SK-N-SH treated with all-trans-retinoic acid at 6 μM for 48 hours (cell line): ENCODE data around the gene MIEF2.

Experiments used
- CREB5 ChIP-seq: fragments of 250-450 bp; sonication (Bioruptor Pico); IDR thresholded peaks from 2 replicates; pipeline ENCODE4 v1.5.1; 2020; ENCODE audit warnings: low read depth, mild to moderate bottlenecking, moderate library complexity
- CSDC2 ChIP-seq: fragments of 250-450 bp; sonication (Bioruptor Pico); IDR thresholded peaks from 2 replicates; pipeline ENCODE4 v1.5.0; 2020; ENCODE audit warnings: mild to moderate bottlenecking, moderate library complexity
- PATZ1 ChIP-seq: fragments of 250-450 bp; sonication (Bioruptor Pico); IDR thresholded peaks from 2 replicates; pipeline ENCODE4 v1.8.0; 2020; ENCODE audit warnings: mild to moderate bottlenecking, moderate library complexity, borderline replicate concordance
- RARB ChIP-seq: fragments of 250-450 bp; sonication (Bioruptor Pico); IDR thresholded peaks from 2 replicates; pipeline ENCODE4 v1.8.0; 2021; ENCODE audit warnings: mild to moderate bottlenecking, moderate library complexity
- TOX ChIP-seq: fragments of 250-450 bp; sonication (Bioruptor Pico); IDR thresholded peaks from 2 replicates; pipeline ENCODE4 v1.8.0; 2021; ENCODE audit warnings: mild to moderate bottlenecking, moderate library complexity, borderline replicate concordance

DNA sequence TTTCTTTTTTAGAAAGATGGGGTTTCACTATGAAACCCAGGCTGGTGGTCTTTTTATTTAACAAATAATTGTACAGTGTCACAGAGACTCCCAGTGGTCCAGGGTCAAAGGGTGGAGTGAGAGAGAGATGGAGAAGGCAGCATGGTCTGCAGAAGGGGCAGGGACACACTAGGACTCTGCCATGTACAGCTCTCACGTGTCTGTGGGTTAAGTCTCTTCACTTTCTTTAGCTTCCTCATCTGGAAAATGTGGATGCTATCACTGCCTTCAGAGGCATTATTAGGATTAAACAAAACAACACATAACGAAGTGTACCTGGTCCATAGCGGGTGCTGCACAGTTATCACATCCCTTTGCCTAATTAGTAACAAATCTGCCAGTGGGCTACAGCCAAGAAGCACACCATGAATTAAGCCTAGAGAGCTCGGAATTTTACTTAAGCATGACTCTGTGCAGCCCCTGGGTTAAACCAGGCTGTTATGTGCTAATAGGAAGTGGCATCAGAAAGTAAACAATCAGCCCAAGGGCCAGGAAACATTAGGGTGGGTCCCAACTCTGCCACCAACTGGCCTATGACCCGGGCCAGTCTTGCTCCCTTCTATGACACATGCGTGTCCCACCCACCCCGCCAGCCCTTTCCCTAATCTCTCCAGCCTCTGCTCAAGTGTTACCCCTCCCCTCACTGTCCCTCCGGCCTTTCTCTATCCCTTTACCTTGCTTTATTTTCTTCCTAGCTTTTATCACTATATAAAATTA is 40.4 kb downstream of the MIEF2 start:
- TF ChIP-seq CSDC2 (no peak), PATZ1 (CRISPR knock-in tag) (no peak), CREB5 (no peak), RARB (no peak), TOX (CRISPR knock-in tag) (no peak)
